ENCODE measurements around the gene GRIP2. TPM values are rescaled to one million over a fixed set of nuclear protein-coding genes. Genes with fewer than 3 reads are reported as not detected.

Gene GRIP2
- total and polyA plus RNA-seq, 2 donors (not counting 1 experiment from before 2014, with no cell fraction given): under 0.01 to 0.87 TPM

DNA sequence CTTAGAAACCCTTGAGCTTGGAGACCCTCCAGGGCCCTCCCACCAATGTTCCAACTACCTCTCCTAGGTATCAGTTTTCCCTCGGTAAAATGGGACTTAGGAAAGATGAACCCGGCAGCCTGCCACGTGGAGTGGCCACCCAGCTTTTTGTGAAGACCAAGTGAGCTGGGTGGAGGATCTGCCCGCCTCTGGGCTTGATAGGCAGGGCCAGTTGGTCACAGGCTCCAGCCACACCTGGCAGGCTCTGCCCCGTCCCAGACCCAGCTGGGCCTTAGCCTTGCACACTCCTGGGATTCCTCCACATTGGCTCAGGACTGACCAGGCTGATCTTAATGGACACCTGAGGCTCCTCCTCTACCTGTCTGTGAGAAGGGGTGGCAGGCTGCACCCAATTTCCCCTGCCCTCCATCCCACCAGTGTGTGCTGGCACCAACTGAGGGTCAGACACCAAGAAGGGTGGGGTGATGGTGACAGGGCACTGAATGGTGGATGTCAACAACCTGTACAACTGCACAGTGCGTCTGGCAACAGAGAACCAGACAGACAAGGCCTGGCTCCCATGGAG lies 761 bp upstream of the GRIP2 start:
- TF ChIP-seq, protein P1, sequence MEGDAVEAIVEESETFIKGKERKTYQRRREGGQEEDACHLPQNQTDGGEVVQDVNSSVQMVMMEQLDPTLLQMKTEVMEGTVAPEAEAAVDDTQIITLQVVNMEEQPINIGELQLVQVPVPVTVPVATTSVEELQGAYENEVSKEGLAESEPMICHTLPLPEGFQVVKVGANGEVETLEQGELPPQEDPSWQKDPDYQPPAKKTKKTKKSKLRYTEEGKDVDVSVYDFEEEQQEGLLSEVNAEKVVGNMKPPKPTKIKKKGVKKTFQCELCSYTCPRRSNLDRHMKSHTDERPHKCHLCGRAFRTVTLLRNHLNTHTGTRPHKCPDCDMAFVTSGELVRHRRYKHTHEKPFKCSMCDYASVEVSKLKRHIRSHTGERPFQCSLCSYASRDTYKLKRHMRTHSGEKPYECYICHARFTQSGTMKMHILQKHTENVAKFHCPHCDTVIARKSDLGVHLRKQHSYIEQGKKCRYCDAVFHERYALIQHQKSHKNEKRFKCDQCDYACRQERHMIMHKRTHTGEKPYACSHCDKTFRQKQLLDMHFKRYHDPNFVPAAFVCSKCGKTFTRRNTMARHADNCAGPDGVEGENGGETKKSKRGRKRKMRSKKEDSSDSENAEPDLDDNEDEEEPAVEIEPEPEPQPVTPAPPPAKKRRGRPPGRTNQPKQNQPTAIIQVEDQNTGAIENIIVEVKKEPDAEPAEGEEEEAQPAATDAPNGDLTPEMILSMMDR (conservative IDR thresholded peaks at IDR 0.05 in 1 of 2, IDR thresholded peaks at IDR 0.05 in 1 of 2; ENCODE audit: low read depth in 1 of 2, low read length in 2 of 2): no peak
- TF ChIP-seq EZH2 (IDR thresholded peaks at IDR 0.05; ENCODE audit: low read length, missing control alignments): no peak
- Histone ChIP-seq H4K20me1 (ENCODE audit: control insufficient read depth, extremely low read depth, insufficient read depth, low read length) (no peaks in the 10 kb centered on the region), H3K4me3 (replicated peaks in 1 of 4; ENCODE audit: control extremely low read depth in 1 of 4, insufficient read depth in 1 of 4, low read depth in 3 of 4, low read length in 4 of 4) (no peak overlapping the region), H2AFZ (ENCODE audit: low read length) (no peak overlapping the region), H3K27ac (ENCODE audit: insufficient read depth, low read length) (no peak overlapping the region), H3K4me2 (ENCODE audit: extremely low read depth, insufficient read depth, low read length) (no peak overlapping the region), H3K36me3 (ENCODE audit: control insufficient read depth, insufficient read depth, low read length) (no peaks in the 10 kb centered on the region), H3K9ac (ENCODE audit: insufficient read depth, low read length) (no peak overlapping the region), H3K4me1 (ENCODE audit: control insufficient read depth, extremely low read depth, insufficient read depth, low read length) (no peaks in the 10 kb centered on the region), H3K9me3 (ENCODE audit: control insufficient read depth, insufficient read depth, low read depth, low read length) (no peaks in the 10 kb centered on the region), H3K27me3 (ENCODE audit: control insufficient read depth, insufficient read depth, low read length) (no peaks in the 10 kb centered on the region), H3K79me2 (ENCODE audit: control insufficient read depth, insufficient read depth, low read length) (no peaks in the 10 kb centered on the region)
- DNase-seq (ENCODE audit: low read depth in 2 of 2): no peak

DNA sequence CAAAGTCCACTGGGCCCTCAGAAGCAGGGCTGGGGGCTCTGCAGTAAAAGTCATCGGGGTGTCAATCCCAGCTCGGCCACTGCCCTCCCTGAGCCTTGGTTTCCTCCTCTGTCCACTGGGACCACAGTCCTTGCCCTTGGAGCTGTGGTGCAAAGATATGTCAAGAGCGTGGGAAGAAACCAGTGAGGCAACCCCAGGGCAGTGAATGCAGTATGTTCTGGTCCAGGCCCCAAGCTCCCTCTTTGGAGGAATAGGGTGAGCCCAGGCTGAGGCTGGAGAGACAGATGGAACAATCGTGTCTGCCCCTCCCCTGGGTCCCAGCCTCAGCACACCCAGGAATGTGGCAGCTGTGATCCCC lies 779 bp downstream of the GRIP2 start:
- DNase-seq (ENCODE audit: low read depth in 2 of 2): no peak
- Histone ChIP-seq H3K27ac (ENCODE audit: insufficient read depth, low read length) (no peak overlapping the region), H3K4me1 (ENCODE audit: control insufficient read depth, extremely low read depth, insufficient read depth, low read length) (no peaks in the 10 kb centered on the region), H3K9ac (ENCODE audit: insufficient read depth, low read length) (no peak overlapping the region), H3K27me3 (ENCODE audit: control insufficient read depth, insufficient read depth, low read length) (no peaks in the 10 kb centered on the region), H4K20me1 (ENCODE audit: control insufficient read depth, extremely low read depth, insufficient read depth, low read length) (no peaks in the 10 kb centered on the region), H3K36me3 (ENCODE audit: control insufficient read depth, insufficient read depth, low read length) (no peaks in the 10 kb centered on the region), H2AFZ (ENCODE audit: low read length) (no peak overlapping the region), H3K4me2 (ENCODE audit: extremely low read depth, insufficient read depth, low read length) (no peak overlapping the region), H3K9me3 (ENCODE audit: control insufficient read depth, insufficient read depth, low read depth, low read length) (no peaks in the 10 kb centered on the region), H3K4me3 (replicated peaks in 1 of 4; ENCODE audit: control extremely low read depth in 1 of 4, insufficient read depth in 1 of 4, low read depth in 3 of 4, low read length in 4 of 4) (no peak overlapping the region), H3K79me2 (ENCODE audit: control insufficient read depth, insufficient read depth, low read length) (no peaks in the 10 kb centered on the region)
- TF ChIP-seq EZH2 (IDR thresholded peaks at IDR 0.05; ENCODE audit: low read length, missing control alignments): no peak
- TF ChIP-seq, protein P1 (conservative IDR thresholded peaks at IDR 0.05 in 1 of 2, IDR thresholded peaks at IDR 0.05 in 1 of 2; ENCODE audit: low read depth in 1 of 2, low read length in 2 of 2): no peak

DNA sequence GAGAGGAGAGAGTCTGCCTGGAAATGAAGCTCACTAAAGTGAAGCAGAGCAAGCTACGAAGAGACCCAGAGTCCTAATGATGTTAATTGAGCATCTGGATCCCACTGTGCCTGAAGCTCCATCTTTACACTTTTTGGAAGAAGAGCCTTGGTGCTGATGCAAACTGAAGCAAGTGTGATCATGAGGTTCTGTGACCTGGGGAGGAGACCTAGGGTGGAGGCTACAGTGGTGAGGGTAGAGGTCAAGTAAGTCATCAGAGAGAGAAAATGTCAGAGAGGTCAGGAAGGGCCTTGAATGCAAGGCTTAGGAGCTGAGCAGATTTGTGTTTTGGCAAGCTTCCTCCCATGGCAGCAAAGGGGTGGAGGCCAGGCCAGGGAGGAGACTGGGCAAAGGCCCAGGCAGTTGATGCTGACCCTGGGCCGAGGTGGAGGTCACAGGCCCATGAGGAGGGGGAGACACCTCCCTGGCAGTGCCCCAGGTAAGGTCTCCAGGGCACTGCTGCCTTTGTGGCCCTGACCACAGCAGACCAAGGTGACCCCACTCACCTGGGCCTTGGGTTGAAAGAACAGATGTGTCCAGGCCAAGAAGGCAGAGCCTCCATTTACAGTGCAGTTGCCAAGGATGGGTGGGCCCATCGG lies 1.6 kb downstream of the GRIP2 start:
- DNase-seq (ENCODE audit: low read depth in 2 of 2): no peak
- Histone ChIP-seq H3K27me3 (ENCODE audit: control insufficient read depth, insufficient read depth, low read length) (no peaks in the 10 kb centered on the region), H3K9me3 (ENCODE audit: control insufficient read depth, insufficient read depth, low read depth, low read length) (no peaks in the 10 kb centered on the region), H2AFZ (ENCODE audit: low read length) (no peak overlapping the region), H3K79me2 (ENCODE audit: control insufficient read depth, insufficient read depth, low read length) (no peaks in the 10 kb centered on the region), H3K27ac (ENCODE audit: insufficient read depth, low read length) (no peak overlapping the region), H3K4me2 (ENCODE audit: extremely low read depth, insufficient read depth, low read length) (no peak overlapping the region), H4K20me1 (ENCODE audit: control insufficient read depth, extremely low read depth, insufficient read depth, low read length) (no peaks in the 10 kb centered on the region), H3K4me1 (ENCODE audit: control insufficient read depth, extremely low read depth, insufficient read depth, low read length) (no peaks in the 10 kb centered on the region), H3K36me3 (ENCODE audit: control insufficient read depth, insufficient read depth, low read length) (no peaks in the 10 kb centered on the region), H3K4me3 (replicated peaks in 1 of 4; ENCODE audit: control extremely low read depth in 1 of 4, insufficient read depth in 1 of 4, low read depth in 3 of 4, low read length in 4 of 4) (no peak overlapping the region), H3K9ac (ENCODE audit: insufficient read depth, low read length) (no peak overlapping the region)
- TF ChIP-seq, protein P1 (conservative IDR thresholded peaks at IDR 0.05 in 1 of 2, IDR thresholded peaks at IDR 0.05 in 1 of 2; ENCODE audit: low read depth in 1 of 2, low read length in 2 of 2): no peak
- no peak for TF ChIP-seq EZH2 (IDR thresholded peaks at IDR 0.05; ENCODE audit: low read length, missing control alignments)
